HL-60 (cell line): ENCODE results near the gene PLA2G5.

Source experiments
- DNase-seq, 2 experiments: peaks; one replicate each; pipeline ENCODE4 v3.0.0-alpha.2; 2010 to 2020; ENCODE audit warnings: low read depth in 1 of 2, low spot score in 1 of 2
- H3K27ac ChIP-seq: fragments of 250-450 bp; sonication (Bioruptor Pico); replicated peaks from 2 replicates; pipeline ENCODE4 v1.5.1; 2020; ENCODE audit warnings: mild to moderate bottlenecking, moderate library complexity
- H3K27me3 ChIP-seq: fragments of 250-450 bp; sonication (Bioruptor Pico); 2 replicates; pipeline ENCODE4 v1.5.1; 2021; ENCODE audit warnings: mild to moderate bottlenecking, moderate library complexity; ENCODE audit not compliant: insufficient read depth, poor library complexity, severe bottlenecking
- H3K4me3 ChIP-seq: replicated peaks from 2 replicates; pipeline ENCODE4 v1.5.1; 2011; ENCODE audit warnings: mild to moderate bottlenecking, control low read depth, low read length; ENCODE audit not compliant: insufficient read depth
- CTCF ChIP-seq: IDR thresholded peaks from one replicate; pipeline ENCODE4 v1.5.1; 2011; ENCODE audit warnings: low read length, control low read depth, inconsistent platforms; ENCODE audit not compliant: insufficient read depth
- GABPA ChIP-seq: IDR thresholded peaks from 2 replicates; pipeline ENCODE4 v1.6.1; 2012; ENCODE audit warnings: low read depth
- POLR2AphosphoS5 ChIP-seq: IDR thresholded peaks from 2 replicates; pipeline ENCODE4 v1.6.1; 2012; ENCODE audit warnings: low read depth
- REST ChIP-seq: IDR thresholded peaks from 2 replicates; pipeline ENCODE4 v1.6.1; 2012; ENCODE audit warnings: low read depth; ENCODE audit not compliant: insufficient replicate concordance
- SPI1 ChIP-seq: IDR thresholded peaks from 2 replicates; pipeline ENCODE4 v1.6.1; 2012; ENCODE audit warnings: low read depth, mild to moderate bottlenecking, borderline replicate concordance

The PLA2G5 gene

GRCh38 chr1:20111452-20111851 lies 41.5 kb downstream of the PLA2G5 start:
- Histone ChIP-seq H3K27ac (no peak overlapping the region), H3K27me3 (no peaks in the 10 kb centered on the region)

GRCh38 chr1:20112279-20113000 lies 42.4 kb downstream of the PLA2G5 start:
- H3K27me3 ChIP-seq: peaks cover 3% of the 10 kb centered on the region
- H3K27ac ChIP-seq: no peak overlapping the region
- no peak for TF ChIP-seq POLR2AphosphoS5
- no peak for TF ChIP-seq REST
- no peak for TF ChIP-seq GABPA
- TF ChIP-seq CTCF: no peak
- no peak for TF ChIP-seq SPI1
- DNase-seq: no peak
- H3K4me3 ChIP-seq: no peak overlapping the region

More at GRCh38 chr1:20111452-20111851, 41.5 kb downstream of the PLA2G5 start:
- H3K4me3 ChIP-seq: no peak overlapping the region
- DNase-seq: no peak
- TF ChIP-seq SPI1: no peak

GRCh38 chr1:20114021-20114648 lies 44.1 kb downstream of the PLA2G5 start:
- H3K27me3 ChIP-seq: peaks cover 4% of the 10 kb centered on the region
- DNase-seq: no peak
- no peak overlapping the region for H3K4me3 ChIP-seq
- no peak for TF ChIP-seq SPI1
- no peak for TF ChIP-seq GABPA
- TF ChIP-seq REST: no peak
- no peak overlapping the region for H3K27ac ChIP-seq

- TF ChIP-seq CTCF: no peak
- TF ChIP-seq REST: no peak
- no peak for TF ChIP-seq SPI1
- no peak for TF ChIP-seq POLR2AphosphoS5
- TF ChIP-seq GABPA: no peak
These were observed 45.5 kb downstream of the PLA2G5 start for GRCh38 chr1:20115479-20115878.

More at GRCh38 chr1:20115479-20115878, 45.5 kb downstream of the PLA2G5 start:
- Histone ChIP-seq H3K27ac (no peak overlapping the region), H3K27me3 (peaks cover 4% of the 10 kb centered on the region), H3K4me3 (no peak overlapping the region)
- DNase-seq: no peak
